Heart left ventricle (tissue), 16 donors: Measurements from ENCODE around the gene SLC25A4. TPM values are rescaled to one million over a fixed set of nuclear protein-coding genes. Genes with fewer than 3 reads are reported as not detected.

Experiments used
- ATAC-seq, 4 donors: fragments of 200-7000 bp; cut with Tn5 transposase; one replicate each; pipeline ENCODE4 v1.9.1; 2020 to 2022; ENCODE audit warnings: moderate library complexity in 4 of 4, mild to moderate bottlenecking in 3 of 4, moderate number of reproducible peaks in 1 of 4
- DNase-seq, 5 donors: peaks; one replicate each; pipeline ENCODE4 v3.0.0-alpha.2; 2020
- H3K27ac ChIP-seq, 12 donors: fragments of 200-600 bp; sonication (generic) in 4 of 12; one replicate each; pipeline versions ENCODE4 v1.5.0 to v1.8.0; 2016 to 2022; ENCODE audit warnings: mild to moderate bottlenecking in 2 of 12
- H3K27me3 ChIP-seq, 9 donors: fragments of 200-600 bp; sonication (generic) in 2 of 9; one replicate each; pipeline versions ENCODE4 v1.5.1 to v1.8.0; 2016 to 2022; ENCODE audit warnings: mild to moderate bottlenecking in 3 of 9
- H3K36me3 ChIP-seq, 9 donors: fragments of 200-600 bp; sonication (generic) in 2 of 9; one replicate each; pipeline versions ENCODE4 v1.5.0 to v1.8.0; 2018 to 2022; ENCODE audit warnings: mild to moderate bottlenecking in 2 of 9
- H3K4me1 ChIP-seq, 12 donors: fragments of 200-600 bp; sonication (generic) in 4 of 12; one replicate each; pipeline versions ENCODE4 v1.5.0 to v1.8.0; 2016 to 2022; ENCODE audit warnings: mild to moderate bottlenecking in 3 of 12
- H3K4me3 ChIP-seq, 12 donors: fragments of 200-600 bp; sonication (generic) in 4 of 12; one replicate each; pipeline versions ENCODE4 v1.5.0 to v1.8.0; 2017 to 2022; ENCODE audit warnings: mild to moderate bottlenecking in 9 of 12, moderate library complexity in 4 of 12
- H3K9me3 ChIP-seq, 12 donors: fragments of 200-600 bp; sonication (generic) in 4 of 12; one replicate each; pipeline versions ENCODE4 v1.5.0 to v1.8.0; 2016 to 2022; ENCODE audit warnings: mild to moderate bottlenecking in 1 of 12
- CTCF ChIP-seq, 12 donors: fragments of 200-600 bp; sonication (generic) in 4 of 12; IDR thresholded peaks; one replicate each; pipeline versions ENCODE4 v1.5.0 to v1.8.0; 2018 to 2022; ENCODE audit warnings: antibody characterized with exemption in 12 of 12, mild to moderate bottlenecking in 5 of 12
- POLR2A ChIP-seq, 2 donors: fragments of 450-650 bp; IDR thresholded peaks; one replicate each; pipeline ENCODE4 v1.6.1; 2017; ENCODE audit warnings: antibody characterized with exemption in 2 of 2, mild to moderate bottlenecking in 2 of 2, moderate library complexity in 2 of 2
- WGBS, 4 donors: extraction: QIAGEN DNeasy Blood & Tissue Kit in 2 of 4; methylation state at CpG; one replicate each; pipeline versions ENCODE4 v1.1.5 to v1.1.7; 2013 to 2018; 5-methylcytosine and 5-hydroxymethylcytosine counted together
- intact Hi-C, 10 donors: fragments of 100-400 bp; cut with DNase I; formaldehyde crosslinking; loops; one replicate each; pipeline versions ENCODE4 v1.11.1 to v1.14.2; 2022
- polyA plus RNA-seq, 2 donors: library from polyadenylated mRNA; stranded (reverse); fragments of 200-250 nt; gene quantifications; one replicate each; pipeline ENCODE4 v1.2.3, GENCODE V29; 2013
- total RNA-seq, 9 donors: library from RNA; depleted of rRNA in 2 of 9; stranded (reverse); fragments of >200 nt in 2 of 9; fragmentation: NEBNext Ultra II Directional in 3 of 9; extraction: Animal tissue kit (Norgen Biotek cat#: 25700) in 3 of 9; gene quantifications; one replicate each; pipeline versions ENCODE4 v1.1.0 to v1.2.4, GENCODE V29; 2016 to 2023
- donor health status: ischemic (EF 13 %, LVEDD 7.1; RV severe dilation, severe dysfunction).
- donor health status: healthy with polysubstance abuse.
- donor health status: DM: no; HTN: yes; CAD: no.
- donor health status: DM: no; HTN: no; CAD: no.
- donor health status: ischemic (EF 25% LVEDD 6.9; RV normal size, moderate dysfunction).
- donor health status: ischemic (EF 25% LVEDD 5.7; RV mildly dilated, moderate dysfunction).
- donor health status: healthy.
- donor health status: DM: yes; HTN: yes; CAD: no.
- donor health status: ischemic (EF 35%, LVEDD 5.7; RV mildly dilated, moderate dysfunction).
- donor health status: nonischemic (EF 11% LVEDD 7.7; RV severe dilation, severe dysfunction).
- donor health status: DM: yes; HTN: yes; CAD: no.
- donor health status: PGD.
- donor health status: ischemic (EF 29% LVEDD 5.4; RV normal size, mild dysfunction).
- donor health status: nonischemic (EF 23%, LVEDD 6.1; RV moderate dilation, normal function).

Gene SLC25A4
- total and polyA plus RNA-seq, 11 donors: 878 to 2,214 (median 1,482) TPM

- no peak overlapping the region for H3K4me3 ChIP-seq
- DNase-seq (peak; percentile 64 to 91 (median 85)), ATAC-seq (peak in 3 of 4 donors; percentile 37 to 78 (median 77))
- no peaks in the 10 kb centered on the region for H3K27me3 ChIP-seq
- WGBS, 4 donors: 36 to 41% (median 39%) methylated on average over 6 of the region's 6 CpGs
- intact Hi-C loops: loop anchor here in 8 of 10 donors (1.0 to 10.0 kb wide), 12 partner anchors 36 to 179 kb away; partner anchors contain the start of gene SLC25A4 (in 1 of the 8)
- peaks cover 0 to 22% (median 14%) of the 10 kb centered on the region in 9 donors for H3K36me3 ChIP-seq
- TF ChIP-seq POLR2A (IDR thresholded peaks at IDR 0.05) (no peak), CTCF (IDR thresholded peaks at IDR 0.05) (peak; percentile 73 to 96 (median 88))
- H3K9me3 ChIP-seq: no peaks in the 10 kb centered on the region
- peaks cover 0 to 5% (median 0%) of the 10 kb centered on the region in 12 donors for H3K4me1 ChIP-seq
- no peak overlapping the region for H3K27ac ChIP-seq
These were observed 40.7 kb downstream of the SLC25A4 start for GRCh38 chr4:185183622-185184281.

GRCh38 chr4:185186769-185187168 lies 43.7 kb downstream of the SLC25A4 start:
- H3K27ac ChIP-seq: no peak overlapping the region
- WGBS, 4 donors: 72 to 81% (median 73%) methylated on average over 3 of the region's 3 CpGs
- peaks cover 0 to 44% (median 35%) of the 10 kb centered on the region in 9 donors for H3K36me3 ChIP-seq
- peaks cover 0 to 7% (median 0%) of the 10 kb centered on the region in 12 donors for H3K4me1 ChIP-seq
- H3K9me3 ChIP-seq: no peaks in the 10 kb centered on the region
- no peak for DNase-seq
- H3K27me3 ChIP-seq: no peaks in the 10 kb centered on the region
- no peak for TF ChIP-seq POLR2A (IDR thresholded peaks at IDR 0.05)
- TF ChIP-seq CTCF (IDR thresholded peaks at IDR 0.05): no peak
- no peak overlapping the region for H3K4me3 ChIP-seq
- intact Hi-C loops: loop anchor here in 2 of 10 donors (10.0 kb wide), 2 partner anchors 52 to 152 kb away; no protein-coding TSS in a partner anchor
- ATAC-seq: no peak

- intact Hi-C loops: loop anchor here in 2 of 10 donors (10.0 kb wide), 2 partner anchors 55 to 155 kb away; no protein-coding TSS in a partner anchor
- Histone ChIP-seq H3K4me3 (no peak overlapping the region), H3K27ac (no peak overlapping the region), H3K4me1 (peaks cover 0 to 7% (median 0%) of the 10 kb centered on the region in 12 donors), H3K36me3 (peaks cover 0 to 44% (median 35%) of the 10 kb centered on the region in 9 donors), H3K27me3 (no peaks in the 10 kb centered on the region), H3K9me3 (no peaks in the 10 kb centered on the region)
- no peak for ATAC-seq
- TF ChIP-seq CTCF (IDR thresholded peaks at IDR 0.05) (no peak), POLR2A (IDR thresholded peaks at IDR 0.05) (no peak)
- DNase-seq: no peak
- WGBS, 4 donors: 61 to 73% (median 65%) methylated on average over 4 of the region's 4 CpGs
These were observed 46.7 kb downstream of the SLC25A4 start for GRCh38 chr4:185189606-185190305.

GRCh38 chr4:185190306-185190856 lies 47.3 kb downstream of the SLC25A4 start:
- Histone ChIP-seq H3K27ac (no peak overlapping the region), H3K27me3 (no peaks in the 10 kb centered on the region), H3K36me3 (peaks cover 0 to 44% (median 35%) of the 10 kb centered on the region in 9 donors), H3K4me1 (peaks cover 0 to 4% (median 0%) of the 10 kb centered on the region in 12 donors), H3K9me3 (no peaks in the 10 kb centered on the region), H3K4me3 (no peak overlapping the region)
- intact Hi-C loops: no loop called here
- 81 to 87% (median 85%) methylated on average over 6 of the region's 6 CpGs for WGBS, 4 donors
- ATAC-seq (no peak), DNase-seq (no peak)
- no peak for TF ChIP-seq POLR2A (IDR thresholded peaks at IDR 0.05)
- TF ChIP-seq CTCF (IDR thresholded peaks at IDR 0.05): no peak
